ENCODE measurements around the gene HOGA1. TPM values are rescaled to one million over a fixed set of nuclear protein-coding genes. Genes with fewer than 3 reads are reported as not detected.

Gene HOGA1
- total RNA-seq, 1 donor from 2014 or later: 2.1 TPM

DNA sequence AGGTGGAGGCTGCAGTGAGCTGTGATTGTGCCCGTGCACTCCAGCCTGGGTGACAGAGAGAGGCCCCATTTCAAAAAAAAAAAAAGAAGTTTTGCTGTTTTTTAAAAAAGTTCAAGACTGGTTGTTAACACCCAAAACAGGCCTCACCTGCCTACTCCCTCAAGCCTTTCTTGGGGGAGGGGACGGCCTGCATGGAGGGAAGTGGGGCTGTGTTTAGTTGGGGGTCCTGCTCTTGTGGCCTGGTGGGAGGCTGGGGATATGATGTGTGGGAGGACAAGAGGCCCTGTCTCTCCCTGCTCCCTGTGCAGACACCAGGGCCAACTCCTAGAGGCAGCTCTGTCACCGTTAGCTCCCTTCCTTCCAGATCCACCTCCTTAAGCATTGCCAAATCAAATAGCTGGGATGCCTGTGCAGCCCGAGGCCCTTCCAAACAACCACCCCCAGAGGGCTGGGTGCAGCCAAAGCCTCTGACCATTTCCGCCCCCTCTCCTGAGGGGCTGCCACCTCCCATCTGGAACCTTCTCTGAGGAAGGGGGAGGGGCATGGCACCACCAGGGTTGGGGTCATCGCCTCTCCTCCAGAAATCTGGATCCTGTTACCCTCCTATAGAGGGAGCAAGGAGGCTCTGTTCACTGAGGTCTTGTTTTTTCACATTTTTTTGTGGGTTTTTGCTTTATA lies 44.5 kb upstream of the HOGA1 start:
- DNase-seq (ENCODE audit: extremely low spot score, unreplicated experiment): no peak
- Mint-ChIP-seq H3K4me1 (ENCODE audit: unreplicated experiment) (peaks cover 34% of the 10 kb centered on the region), H3K4me3 (peak overlapping the region; percentile 39)

DNA sequence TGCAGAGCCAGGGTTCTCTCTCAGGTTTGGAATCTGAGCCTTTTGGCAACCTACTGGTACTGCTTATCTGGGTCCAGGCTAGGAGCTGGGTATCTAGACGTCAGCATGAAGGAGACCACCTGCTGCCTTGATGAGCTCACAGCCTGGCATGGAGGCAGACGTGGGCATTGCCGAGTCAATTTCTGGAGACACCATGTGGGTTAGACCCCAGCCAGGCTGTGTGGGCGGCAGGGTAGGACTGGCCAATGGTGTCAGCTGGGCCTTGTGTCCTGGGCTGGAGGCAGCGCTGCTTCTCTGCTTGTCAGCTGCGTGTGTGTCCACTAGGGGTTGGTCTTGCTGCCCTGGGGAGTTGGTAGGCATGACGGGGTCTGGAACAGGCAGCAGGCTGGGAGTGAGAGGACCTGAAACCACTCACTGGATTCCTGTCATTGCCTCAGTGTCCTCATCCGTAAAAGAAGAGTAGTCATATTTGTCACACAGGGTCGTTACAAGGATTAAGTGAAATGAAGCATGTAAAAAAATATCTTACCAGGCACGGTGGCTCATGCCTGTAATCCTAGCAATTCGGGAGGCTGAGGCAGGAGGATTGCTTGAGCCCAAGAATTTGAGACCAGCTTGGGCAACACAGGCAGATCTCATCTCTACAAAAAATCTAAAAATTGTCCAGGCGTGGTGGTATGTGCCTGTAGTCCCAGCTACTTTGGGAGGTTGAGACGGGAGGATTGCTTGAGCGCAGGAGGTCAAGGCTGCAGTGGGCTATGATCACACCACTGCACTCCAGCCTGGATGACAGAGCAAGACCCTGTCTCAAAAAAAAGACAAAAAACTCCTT lies 43.3 kb upstream of the HOGA1 start:
- Mint-ChIP-seq H3K27ac (no peak overlapping the region), H3K4me3 (no peak overlapping the region), H3K27me3 (no peaks in the 10 kb centered on the region), H3K36me3 (no peaks in the 10 kb centered on the region), H3K4me1 (ENCODE audit: unreplicated experiment) (peaks cover 34% of the 10 kb centered on the region), H3K9me3 (no peaks in the 10 kb centered on the region)
- TF ChIP-seq, protein P1, sequence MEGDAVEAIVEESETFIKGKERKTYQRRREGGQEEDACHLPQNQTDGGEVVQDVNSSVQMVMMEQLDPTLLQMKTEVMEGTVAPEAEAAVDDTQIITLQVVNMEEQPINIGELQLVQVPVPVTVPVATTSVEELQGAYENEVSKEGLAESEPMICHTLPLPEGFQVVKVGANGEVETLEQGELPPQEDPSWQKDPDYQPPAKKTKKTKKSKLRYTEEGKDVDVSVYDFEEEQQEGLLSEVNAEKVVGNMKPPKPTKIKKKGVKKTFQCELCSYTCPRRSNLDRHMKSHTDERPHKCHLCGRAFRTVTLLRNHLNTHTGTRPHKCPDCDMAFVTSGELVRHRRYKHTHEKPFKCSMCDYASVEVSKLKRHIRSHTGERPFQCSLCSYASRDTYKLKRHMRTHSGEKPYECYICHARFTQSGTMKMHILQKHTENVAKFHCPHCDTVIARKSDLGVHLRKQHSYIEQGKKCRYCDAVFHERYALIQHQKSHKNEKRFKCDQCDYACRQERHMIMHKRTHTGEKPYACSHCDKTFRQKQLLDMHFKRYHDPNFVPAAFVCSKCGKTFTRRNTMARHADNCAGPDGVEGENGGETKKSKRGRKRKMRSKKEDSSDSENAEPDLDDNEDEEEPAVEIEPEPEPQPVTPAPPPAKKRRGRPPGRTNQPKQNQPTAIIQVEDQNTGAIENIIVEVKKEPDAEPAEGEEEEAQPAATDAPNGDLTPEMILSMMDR (conservative IDR thresholded peaks at IDR 0.05): peak; percentile 25
- DNase-seq (ENCODE audit: extremely low spot score, unreplicated experiment): no peak

More for the DNA sequence above, 44.5 kb upstream of the HOGA1 start:
- TF ChIP-seq, protein P1 (conservative IDR thresholded peaks at IDR 0.05): no peak
- Mint-ChIP-seq H3K36me3 (no peaks in the 10 kb centered on the region), H3K9me3 (no peaks in the 10 kb centered on the region), H3K27me3 (no peaks in the 10 kb centered on the region), H3K27ac (peak overlapping the region; percentile 75)

DNA sequence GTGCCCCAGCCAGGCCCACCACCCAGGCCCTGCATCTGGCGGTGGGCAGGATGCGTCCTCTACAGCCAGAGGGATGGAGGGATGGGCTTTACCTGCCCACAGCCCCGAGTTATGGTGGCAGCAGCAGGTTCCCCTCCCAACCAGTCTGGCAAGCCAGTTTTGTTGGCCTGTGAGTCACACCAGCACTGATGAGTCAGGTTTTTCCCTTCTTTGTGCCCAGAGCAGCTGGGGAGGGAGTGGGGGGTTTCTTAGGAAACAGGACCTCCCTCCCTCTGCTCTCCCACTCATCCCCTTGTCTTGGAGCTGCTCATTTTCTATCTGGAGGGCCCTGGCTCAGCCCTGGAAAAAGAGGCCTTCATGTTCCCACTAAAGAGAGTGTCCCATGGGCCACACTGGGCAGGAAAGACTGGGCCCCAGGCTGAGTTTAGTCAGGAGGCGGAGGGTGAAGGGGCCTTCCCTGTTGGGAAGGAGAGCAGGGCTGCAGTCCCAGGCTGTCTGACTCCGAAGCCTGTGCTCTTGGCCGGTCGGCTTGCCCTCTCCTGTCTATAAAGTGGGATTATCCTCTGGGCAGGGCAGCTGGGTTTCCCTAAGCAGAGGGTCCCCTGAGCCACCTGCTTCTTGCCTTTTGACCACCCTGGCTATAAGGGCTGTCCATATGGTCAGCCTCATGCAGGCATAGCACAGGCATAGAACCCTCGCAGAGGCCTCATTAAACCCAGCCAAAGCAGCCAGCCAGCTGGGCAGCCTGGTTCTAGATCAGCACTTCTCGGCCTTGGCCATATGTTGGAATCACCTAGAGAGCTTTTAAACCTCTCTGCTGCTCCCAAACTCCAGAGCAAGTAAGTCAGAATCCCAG lies 41.8 kb upstream of the HOGA1 start:
- H3K27ac Mint-ChIP-seq: peak overlapping the region; percentile 90
- H3K9me3 Mint-ChIP-seq: no peaks in the 10 kb centered on the region
- TF ChIP-seq, protein P1 (conservative IDR thresholded peaks at IDR 0.05): no peak
- no peaks in the 10 kb centered on the region for H3K27me3 Mint-ChIP-seq
- H3K4me3 Mint-ChIP-seq: peak overlapping the region; percentile 70
- no peak for DNase-seq (ENCODE audit: extremely low spot score, unreplicated experiment)
- peaks cover 42% of the 10 kb centered on the region for H3K4me1 Mint-ChIP-seq (ENCODE audit: unreplicated experiment)
- H3K36me3 Mint-ChIP-seq: no peaks in the 10 kb centered on the region

DNA sequence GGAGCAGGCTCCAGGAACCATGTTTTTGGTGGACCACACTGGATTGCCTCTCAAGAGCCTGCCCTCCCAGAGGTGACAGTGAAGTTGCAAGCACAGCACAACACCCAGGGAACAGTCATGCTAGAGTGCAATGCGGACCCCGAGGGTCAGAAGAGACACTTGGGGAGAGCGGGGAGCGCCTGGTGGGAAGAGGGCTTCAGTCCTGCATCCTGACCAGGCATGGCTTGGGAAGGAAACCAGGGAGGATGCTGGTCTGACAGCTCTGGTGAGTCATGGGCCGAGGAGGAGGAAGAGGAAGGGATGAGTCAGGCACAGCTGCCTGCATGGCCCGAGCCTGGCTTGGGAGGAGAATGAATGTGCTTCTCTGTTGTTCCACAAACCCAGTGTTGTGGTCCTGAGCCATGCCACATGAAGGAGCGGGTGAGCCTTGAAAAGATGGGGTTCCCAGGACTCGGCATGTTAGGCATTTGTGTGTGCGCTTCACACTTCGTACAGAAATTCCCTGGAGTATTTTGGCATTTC lies 41.1 kb upstream of the HOGA1 start:
- H3K4me3 Mint-ChIP-seq: no peak overlapping the region
- H3K9me3 Mint-ChIP-seq: no peaks in the 10 kb centered on the region
- TF ChIP-seq, protein P1 (conservative IDR thresholded peaks at IDR 0.05): no peak
- peak overlapping the region; percentile 90 for H3K27ac Mint-ChIP-seq
- no peak for DNase-seq (ENCODE audit: extremely low spot score, unreplicated experiment)
- H3K36me3 Mint-ChIP-seq: no peaks in the 10 kb centered on the region
- H3K4me1 Mint-ChIP-seq (ENCODE audit: unreplicated experiment): peaks cover 46% of the 10 kb centered on the region
- no peaks in the 10 kb centered on the region for H3K27me3 Mint-ChIP-seq

Measured in type B pancreatic cell (in vitro differentiated cells).